ENCODE data around the gene SLC22A23. TPM values are rescaled to one million over a fixed set of nuclear protein-coding genes. Genes with fewer than 3 reads are reported as not detected.

Gene SLC22A23
- total RNA-seq, 4 donors from 2014 or later, result 16.6 to 21.8 (median 17.6) TPM

DNA sequence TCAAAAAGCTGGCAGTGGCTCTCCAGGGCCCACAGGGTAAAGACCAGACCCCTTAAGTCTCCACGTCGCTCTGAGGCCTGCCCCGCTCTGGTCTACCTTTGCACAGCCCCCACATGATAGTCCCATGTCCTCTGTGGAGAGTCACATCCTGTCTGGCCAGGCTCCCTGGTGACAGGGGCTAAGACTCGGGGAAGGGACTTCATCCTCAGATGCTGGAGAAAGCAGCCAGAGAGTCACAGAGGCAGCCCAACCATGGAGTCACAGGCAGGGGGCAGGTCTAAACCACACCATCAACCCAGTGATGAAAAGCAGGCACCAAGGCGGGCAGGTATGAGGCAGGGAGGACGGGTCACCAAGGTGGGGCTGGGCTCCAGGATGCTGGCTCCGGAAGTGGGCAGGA, 62.2 kb downstream of the SLC22A23 start:
- Histone ChIP-seq H3K9me3 (no peaks in the 10 kb centered on the region), H3K27ac (peak overlapping the region in 1 of 3 donors; percentile 22), H3K4me3 (replicated peaks in 1 of 3) (no peak overlapping the region), H3K27me3 (no peaks in the 10 kb centered on the region), H3K36me3 (no peaks in the 10 kb centered on the region), H3K4me1 (peaks cover 8 to 49% of the 10 kb centered on the region in 2 donors)
- intact Hi-C loops (cut with DNase I), result loop anchor here (10.0 kb wide), 1 partner anchor 60 kb away; the partner anchor contains the start of gene SLC22A23
- no peak for DNase-seq
- TF ChIP-seq, protein P1, sequence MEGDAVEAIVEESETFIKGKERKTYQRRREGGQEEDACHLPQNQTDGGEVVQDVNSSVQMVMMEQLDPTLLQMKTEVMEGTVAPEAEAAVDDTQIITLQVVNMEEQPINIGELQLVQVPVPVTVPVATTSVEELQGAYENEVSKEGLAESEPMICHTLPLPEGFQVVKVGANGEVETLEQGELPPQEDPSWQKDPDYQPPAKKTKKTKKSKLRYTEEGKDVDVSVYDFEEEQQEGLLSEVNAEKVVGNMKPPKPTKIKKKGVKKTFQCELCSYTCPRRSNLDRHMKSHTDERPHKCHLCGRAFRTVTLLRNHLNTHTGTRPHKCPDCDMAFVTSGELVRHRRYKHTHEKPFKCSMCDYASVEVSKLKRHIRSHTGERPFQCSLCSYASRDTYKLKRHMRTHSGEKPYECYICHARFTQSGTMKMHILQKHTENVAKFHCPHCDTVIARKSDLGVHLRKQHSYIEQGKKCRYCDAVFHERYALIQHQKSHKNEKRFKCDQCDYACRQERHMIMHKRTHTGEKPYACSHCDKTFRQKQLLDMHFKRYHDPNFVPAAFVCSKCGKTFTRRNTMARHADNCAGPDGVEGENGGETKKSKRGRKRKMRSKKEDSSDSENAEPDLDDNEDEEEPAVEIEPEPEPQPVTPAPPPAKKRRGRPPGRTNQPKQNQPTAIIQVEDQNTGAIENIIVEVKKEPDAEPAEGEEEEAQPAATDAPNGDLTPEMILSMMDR (IDR thresholded peaks at IDR 0.05), result no peak
- no peak for TF ChIP-seq POLR2A (IDR thresholded peaks at IDR 0.05)
- 91 to 98% methylated on average over 6 of the region's 7 CpGs for WGBS, 2 donors

DNA sequence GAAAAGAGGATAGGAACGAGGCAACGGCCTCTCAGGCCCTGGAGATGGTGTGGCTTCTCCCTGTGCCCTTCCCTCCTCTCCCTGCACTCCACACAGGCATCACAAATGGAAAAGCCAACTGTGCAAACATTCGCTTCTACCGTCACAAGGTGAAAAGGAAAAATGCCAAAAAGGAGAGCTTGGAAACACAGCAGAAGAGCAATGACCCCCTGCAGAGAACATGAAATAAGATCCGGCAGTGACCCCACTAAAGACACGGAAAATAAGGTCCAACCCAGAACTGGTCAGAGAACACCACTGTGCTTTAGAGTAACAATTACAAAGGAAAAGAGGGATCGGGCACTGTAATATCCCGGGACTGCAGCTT, 63.0 kb downstream of the SLC22A23 start:
- no peak for TF ChIP-seq POLR2A (IDR thresholded peaks at IDR 0.05)
- TF ChIP-seq, protein P1 (IDR thresholded peaks at IDR 0.05), result no peak
- intact Hi-C loops (cut with DNase I), result loop anchor here (10.0 kb wide), 1 partner anchor 61 kb away; the partner anchor contains the start of gene SLC22A23
- peak in 1 of 2 donors; percentile 31 for DNase-seq

DNA sequence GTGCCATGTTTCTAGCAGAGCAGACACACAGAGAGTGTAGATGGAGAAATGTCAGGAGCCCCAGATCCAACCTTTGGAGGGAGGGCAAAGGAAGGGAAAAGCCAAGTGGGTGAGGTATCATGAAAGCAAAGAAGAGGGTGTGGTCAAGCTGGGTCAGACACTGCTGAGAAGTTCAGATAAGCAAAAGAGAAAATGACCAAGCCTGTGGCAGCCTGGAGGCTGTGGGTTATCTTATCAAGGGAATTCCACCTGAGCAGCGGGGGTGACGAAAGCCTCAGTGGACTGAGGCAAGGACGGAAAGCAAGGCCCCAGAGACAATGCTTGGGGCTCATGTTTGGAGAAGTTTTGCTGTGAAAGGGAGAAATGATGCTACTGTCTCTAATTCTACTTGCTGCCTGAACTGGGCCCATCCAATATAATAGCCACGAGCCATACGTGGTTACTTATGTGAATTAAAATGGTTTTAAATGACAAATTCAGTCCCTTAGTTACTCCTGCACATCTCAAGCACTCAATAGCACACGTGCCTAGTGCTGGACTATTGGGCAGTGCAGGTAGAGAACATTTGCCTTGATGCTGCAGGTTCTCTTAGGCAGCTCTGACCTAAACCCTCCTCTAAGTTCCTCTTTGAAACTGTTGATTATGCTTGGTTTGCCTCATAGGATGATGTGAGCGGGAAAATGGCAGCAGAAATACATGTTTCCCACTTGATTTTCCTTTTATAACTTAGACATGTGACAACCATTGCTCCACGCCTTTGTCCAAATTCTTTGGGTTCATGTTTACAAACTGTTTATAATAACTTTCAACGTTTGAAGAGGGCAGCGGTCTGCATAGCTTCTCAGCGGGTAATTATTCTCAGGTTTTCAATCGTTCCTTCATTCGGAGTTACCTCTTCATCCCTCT, 63.7 kb downstream of the SLC22A23 start:
- H3K27me3 ChIP-seq, result no peaks in the 10 kb centered on the region
- no peaks in the 10 kb centered on the region for H3K9me3 ChIP-seq
- H3K27ac ChIP-seq, result peak overlapping the region in 2 of 3 donors; percentile 15 to 22
- DNase-seq, result no peak
- H3K4me3 ChIP-seq (replicated peaks in 1 of 3), result no peak overlapping the region
- intact Hi-C loops (cut with DNase I), result loop anchor here (10.0 kb wide), 1 partner anchor 62 kb away; the partner anchor contains the start of gene SLC22A23
- WGBS, 2 donors, result 85 to 89% methylated on average over 13 of the region's 13 CpGs
- H3K4me1 ChIP-seq, result peaks cover 8 to 41% of the 10 kb centered on the region in 2 donors
- TF ChIP-seq, protein P1 (IDR thresholded peaks at IDR 0.05), result no peak
- TF ChIP-seq POLR2A (IDR thresholded peaks at IDR 0.05), result no peak
- no peaks in the 10 kb centered on the region for H3K36me3 ChIP-seq

More for the DNA sequence above, 63.0 kb downstream of the SLC22A23 start:
- 51 to 60% methylated on average over 8 of the region's 8 CpGs for WGBS, 2 donors
- Histone ChIP-seq H3K9me3 (no peaks in the 10 kb centered on the region), H3K36me3 (no peaks in the 10 kb centered on the region), H3K4me3 (replicated peaks in 1 of 3) (no peak overlapping the region), H3K27me3 (no peaks in the 10 kb centered on the region), H3K27ac (peak overlapping the region in 2 of 3 donors; percentile 15 to 22), H3K4me1 (peaks cover 8 to 46% of the 10 kb centered on the region in 2 donors)

DNA sequence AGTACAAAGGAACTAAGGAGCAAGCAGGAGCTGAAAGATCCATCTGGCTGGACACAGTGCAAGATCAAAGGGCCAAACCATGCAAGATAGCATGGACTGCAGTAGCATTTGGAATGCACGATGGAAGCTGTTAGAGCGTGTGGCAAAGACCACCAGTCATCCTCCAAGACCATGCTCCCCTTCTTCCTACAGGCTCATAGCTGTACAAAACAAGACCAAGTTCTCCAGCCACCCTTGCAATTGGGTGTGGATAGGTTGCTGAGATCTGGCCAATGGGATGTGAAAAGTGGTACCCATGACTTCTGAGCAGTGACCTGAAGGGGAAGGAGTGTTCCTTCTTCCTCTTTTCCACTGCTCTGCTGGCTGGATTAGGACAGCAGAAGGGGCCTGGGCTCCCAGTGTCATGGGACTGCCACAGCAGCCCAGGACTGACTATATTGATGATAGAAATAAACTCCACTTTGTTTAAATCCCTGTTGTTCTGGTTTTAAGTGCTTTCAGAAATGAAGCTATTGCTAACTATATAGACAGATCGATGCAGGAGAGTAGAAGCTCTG, 64.9 kb downstream of the SLC22A23 start:
- TF ChIP-seq, protein P1 (IDR thresholded peaks at IDR 0.05), result no peak
- TF ChIP-seq POLR2A (IDR thresholded peaks at IDR 0.05), result no peak
- Histone ChIP-seq H3K4me3 (replicated peaks in 1 of 3) (no peak overlapping the region), H3K9me3 (no peaks in the 10 kb centered on the region), H3K27me3 (no peaks in the 10 kb centered on the region), H3K36me3 (no peaks in the 10 kb centered on the region), H3K27ac (no peak overlapping the region), H3K4me1 (peaks cover 8 to 36% of the 10 kb centered on the region in 2 donors)
- intact Hi-C loops (cut with DNase I), result loop anchor here (10.0 kb wide), 1 partner anchor 63 kb away; the partner anchor contains the start of gene SLC22A23
- 90 to 93% methylated on average over 3 of the region's 3 CpGs for WGBS, 2 donors
- no peak for DNase-seq
